ENCODE results near the gene LSAMP. TPM values are rescaled to one million over a fixed set of nuclear protein-coding genes. Genes with fewer than 3 reads are reported as not detected.

Gene LSAMP
- total and polyA plus RNA-seq, 2 donors (not counting 1 experiment from before 2014, with no cell fraction given): not detected

DNA sequence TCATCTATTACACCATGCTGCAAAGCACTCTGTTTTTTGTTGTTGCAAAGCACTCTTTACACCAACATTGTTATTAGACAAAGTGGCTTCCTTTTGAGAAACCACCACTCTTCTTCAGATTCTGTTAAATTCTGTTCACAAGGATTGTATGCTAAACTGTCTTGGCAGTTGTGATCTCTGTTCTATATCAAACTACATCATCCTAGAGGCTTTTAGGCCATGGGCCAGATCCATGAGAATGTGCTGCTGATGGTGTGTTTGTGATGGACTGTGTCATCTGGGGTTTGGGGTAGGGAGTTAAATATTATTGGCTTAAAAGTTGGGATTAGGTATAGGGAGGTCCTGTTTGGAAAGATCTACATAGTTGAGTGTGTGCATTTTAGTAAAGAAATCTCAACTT, 592.2 kb downstream of the LSAMP start:
- no peaks in the 10 kb centered on the region for H3K79me2 ChIP-seq (ENCODE audit: control insufficient read depth, insufficient read depth, low read length)
- no peaks in the 10 kb centered on the region for H3K36me3 ChIP-seq (replicated peaks in 1 of 2; ENCODE audit: control extremely low read depth in 1 of 2, control insufficient read depth in 1 of 2, extremely low read depth in 1 of 2, insufficient read depth in 2 of 2, low read length in 1 of 2)
- peaks cover 6% of the 10 kb centered on the region for H3K27me3 Mint-ChIP-seq
- DNase-seq: no peak
- H3K27ac ChIP-seq (ENCODE audit: low read length in 2 of 2): no peak overlapping the region
- ChIA-PET POLR2A (no interaction called here), CTCF (no interaction called here)
- no peaks in the 10 kb centered on the region for H3K9me3 ChIP-seq (ENCODE audit: control extremely low read depth in 1 of 3, control insufficient read depth in 2 of 3, insufficient read depth in 1 of 3, low read length in 2 of 3)
- ATAC-seq (ENCODE audit: low read depth): no peak
- no peaks in the 10 kb centered on the region for H3K4me1 Mint-ChIP-seq
- H2AFZ ChIP-seq (ENCODE audit: insufficient read depth, low read depth, low read length, poor library complexity, severe bottlenecking): no peak overlapping the region
- no peak overlapping the region for H3K4me3 ChIP-seq (ENCODE audit: control extremely low read depth in 1 of 5, extremely low read depth in 1 of 5, insufficient read depth in 1 of 5, low read depth in 2 of 5, low read length in 4 of 5)
- H3K27me3 ChIP-seq (replicated peaks in 1 of 4; ENCODE audit: control extremely low read depth in 1 of 4, control insufficient read depth in 3 of 4, insufficient read depth in 4 of 4, low read length in 3 of 4): peaks cover 0 to 5% (median 0%) of the 10 kb centered on the region in 4 experiments
- H3K4me3 Mint-ChIP-seq: no peak overlapping the region
- no peaks in the 10 kb centered on the region for H3K4me1 ChIP-seq (ENCODE audit: control insufficient read depth in 2 of 2, insufficient read depth in 2 of 2, low read length in 2 of 2)
- no peak for TF ChIP-seq EZH2 (IDR thresholded peaks at IDR 0.05; ENCODE audit: borderline replicate concordance, insufficient read depth, low read depth, low read length, poor library complexity, severe bottlenecking)
- TF ChIP-seq, protein P1, sequence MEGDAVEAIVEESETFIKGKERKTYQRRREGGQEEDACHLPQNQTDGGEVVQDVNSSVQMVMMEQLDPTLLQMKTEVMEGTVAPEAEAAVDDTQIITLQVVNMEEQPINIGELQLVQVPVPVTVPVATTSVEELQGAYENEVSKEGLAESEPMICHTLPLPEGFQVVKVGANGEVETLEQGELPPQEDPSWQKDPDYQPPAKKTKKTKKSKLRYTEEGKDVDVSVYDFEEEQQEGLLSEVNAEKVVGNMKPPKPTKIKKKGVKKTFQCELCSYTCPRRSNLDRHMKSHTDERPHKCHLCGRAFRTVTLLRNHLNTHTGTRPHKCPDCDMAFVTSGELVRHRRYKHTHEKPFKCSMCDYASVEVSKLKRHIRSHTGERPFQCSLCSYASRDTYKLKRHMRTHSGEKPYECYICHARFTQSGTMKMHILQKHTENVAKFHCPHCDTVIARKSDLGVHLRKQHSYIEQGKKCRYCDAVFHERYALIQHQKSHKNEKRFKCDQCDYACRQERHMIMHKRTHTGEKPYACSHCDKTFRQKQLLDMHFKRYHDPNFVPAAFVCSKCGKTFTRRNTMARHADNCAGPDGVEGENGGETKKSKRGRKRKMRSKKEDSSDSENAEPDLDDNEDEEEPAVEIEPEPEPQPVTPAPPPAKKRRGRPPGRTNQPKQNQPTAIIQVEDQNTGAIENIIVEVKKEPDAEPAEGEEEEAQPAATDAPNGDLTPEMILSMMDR (IDR thresholded peaks at IDR 0.05): no peak
- H3K27ac Mint-ChIP-seq: no peak overlapping the region
- no peak overlapping the region for H3K9ac ChIP-seq (ENCODE audit: low read length)
- intact Hi-C loops (cut with micrococcal nuclease): no loop called here
- H4K20me1 ChIP-seq (ENCODE audit: control insufficient read depth, insufficient read depth, low read length, poor library complexity, severe bottlenecking): no peaks in the 10 kb centered on the region
- H3K9me3 Mint-ChIP-seq (ENCODE audit: insufficient read depth): no peaks in the 10 kb centered on the region
- H3K4me2 ChIP-seq (replicated peaks; ENCODE audit: low read depth, low read length, poor library complexity, severe bottlenecking): no peak overlapping the region

DNA sequence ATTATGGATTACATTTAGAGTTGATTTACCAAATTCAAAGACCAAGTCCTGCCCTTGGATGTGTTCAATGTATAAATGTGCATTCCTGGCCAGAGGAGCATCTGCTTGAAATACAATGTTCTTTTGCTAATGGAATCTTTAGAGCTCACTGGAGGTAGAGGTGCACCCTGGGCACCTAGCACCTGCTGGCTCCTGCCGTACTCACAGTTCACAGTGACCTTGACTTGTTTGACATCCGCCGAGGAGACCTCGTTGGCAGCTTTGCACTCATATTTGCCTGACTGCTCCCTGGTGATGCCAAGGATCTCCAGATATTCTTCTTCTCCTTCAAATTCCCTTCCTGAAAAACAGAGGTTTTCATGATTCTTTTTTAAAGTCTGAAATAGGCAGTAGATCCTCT, 593.0 kb downstream of the LSAMP start:
- Mint-ChIP-seq H3K4me3 (no peak overlapping the region), H3K27me3 (peaks cover under 1% of the 10 kb centered on the region), H3K27ac (no peak overlapping the region), H3K9me3 (ENCODE audit: insufficient read depth) (no peaks in the 10 kb centered on the region), H3K4me1 (no peaks in the 10 kb centered on the region)
- Histone ChIP-seq H3K4me3 (ENCODE audit: control extremely low read depth in 1 of 5, extremely low read depth in 1 of 5, insufficient read depth in 1 of 5, low read depth in 2 of 5, low read length in 4 of 5) (no peak overlapping the region), H3K4me2 (replicated peaks; ENCODE audit: low read depth, low read length, poor library complexity, severe bottlenecking) (no peak overlapping the region), H4K20me1 (ENCODE audit: control insufficient read depth, insufficient read depth, low read length, poor library complexity, severe bottlenecking) (no peaks in the 10 kb centered on the region), H3K27ac (ENCODE audit: low read length in 2 of 2) (no peak overlapping the region), H3K9ac (ENCODE audit: low read length) (no peak overlapping the region), H2AFZ (ENCODE audit: insufficient read depth, low read depth, low read length, poor library complexity, severe bottlenecking) (no peak overlapping the region), H3K9me3 (ENCODE audit: control extremely low read depth in 1 of 3, control insufficient read depth in 2 of 3, insufficient read depth in 1 of 3, low read length in 2 of 3) (no peaks in the 10 kb centered on the region), H3K27me3 (replicated peaks in 1 of 4; ENCODE audit: control extremely low read depth in 1 of 4, control insufficient read depth in 3 of 4, insufficient read depth in 4 of 4, low read length in 3 of 4) (peaks cover 0 to 5% (median 0%) of the 10 kb centered on the region in 4 experiments), H3K4me1 (ENCODE audit: control insufficient read depth in 2 of 2, insufficient read depth in 2 of 2, low read length in 2 of 2) (no peaks in the 10 kb centered on the region), H3K36me3 (replicated peaks in 1 of 2; ENCODE audit: control extremely low read depth in 1 of 2, control insufficient read depth in 1 of 2, extremely low read depth in 1 of 2, insufficient read depth in 2 of 2, low read length in 1 of 2) (no peaks in the 10 kb centered on the region), H3K79me2 (ENCODE audit: control insufficient read depth, insufficient read depth, low read length) (no peaks in the 10 kb centered on the region)
- CTCF ChIA-PET: no interaction called here
- POLR2A ChIA-PET: no interaction called here
- WGBS (ENCODE audit: insufficient coverage): 100% methylated on average over 4 of the region's 4 CpGs
- ATAC-seq (ENCODE audit: low read depth) (no peak), DNase-seq (no peak)
- TF ChIP-seq EZH2 (IDR thresholded peaks at IDR 0.05; ENCODE audit: borderline replicate concordance, insufficient read depth, low read depth, low read length, poor library complexity, severe bottlenecking): no peak
- TF ChIP-seq, protein P1 (IDR thresholded peaks at IDR 0.05): no peak
- intact Hi-C loops (cut with micrococcal nuclease): no loop called here
